H1 (cell line): ENCODE results near the gene SLC23A1. TPM values are rescaled to one million over a fixed set of nuclear protein-coding genes. Genes with fewer than 3 reads are reported as not detected.

Experiments
- CTCF ChIA-PET: fragments of 300-600 bp; sonication (Branson Sonifier 250); formaldehyde crosslinking; loops from one replicate; lab custom pipeline; 2021; ENCODE audit not compliant: partially characterized antibody; lab: Charles Lee
- POLR2A ChIA-PET: fragments of 300-600 bp; sonication (Branson Sonifier 250); formaldehyde crosslinking; loops from one replicate; lab custom pipeline; 2021; ENCODE audit warnings: inconsistent platforms; ENCODE audit not compliant: partially characterized antibody; lab: Charles Lee
- DNase-seq, 2 experiments: peaks; one replicate each; pipeline versions ENCODE4 v3.0.0 to v3.0.0-alpha.2; 2010 to 2022; ENCODE audit warnings: low spot score in 2 of 2, low read depth in 1 of 2, mixed read lengths in 1 of 2
- FAIRE-seq: peaks from 2 replicates; lab custom pipeline; 2011; peaks lifted over from hg19 to GRCh38; lab: Jason Lieb, UNC
- H2AFZ ChIP-seq: 2 replicates; pipeline ENCODE4 v1.8.1; 2012; ENCODE audit warnings: low read length, inconsistent platforms
- H2AK5ac ChIP-seq: 2 replicates; pipeline ENCODE4 v1.6.1; 2013; ENCODE audit warnings: low read depth, low read length
- H2BK120ac ChIP-seq: replicated peaks from 2 replicates; pipeline ENCODE3; 2013; ENCODE audit warnings: low read depth, low read length, inconsistent platforms
- H2BK12ac ChIP-seq: 2 replicates; pipeline ENCODE4 v1.6.1; 2013; ENCODE audit warnings: low read depth, low read length
- H2BK15ac ChIP-seq: 2 replicates; pipeline ENCODE4 v1.6.1; 2013; ENCODE audit warnings: low read length
- H2BK20ac ChIP-seq: 2 replicates; pipeline ENCODE4 v1.6.1; 2013; ENCODE audit warnings: low read length
- H2BK5ac ChIP-seq: 2 replicates; pipeline ENCODE4 v1.6.1; 2013; ENCODE audit warnings: low read depth, low read length
- H3K14ac ChIP-seq: 2 replicates; pipeline ENCODE4 v1.6.1; 2013; ENCODE audit warnings: inconsistent platforms; ENCODE audit not compliant: insufficient read length
- H3K18ac ChIP-seq: 2 replicates; pipeline ENCODE4 v1.6.1; 2013; ENCODE audit warnings: low read length; ENCODE audit errors: extremely low read depth
- H3K23ac ChIP-seq: 2 replicates; pipeline ENCODE4 v1.6.1; 2013; ENCODE audit warnings: inconsistent platforms; ENCODE audit not compliant: insufficient read length
- H3K23me2 ChIP-seq: 2 replicates; pipeline ENCODE4 v1.6.1; 2013; ENCODE audit warnings: low read depth, low read length
- H3K27ac ChIP-seq: 2 replicates; pipeline ENCODE4 v1.6.1; 2011; ENCODE audit warnings: low read depth, low read length, inconsistent platforms
- H3K27me3 ChIP-seq, 4 experiments: replicated peaks in 1 of 4; 1 replicate in 1 of 4; 2 replicates in 3 of 4; pipeline versions ENCODE4 v1.6.1 to v1.8.1; 2011 to 2013; ENCODE audit warnings: low read length in 3 of 4, mild to moderate bottlenecking in 3 of 4, inconsistent platforms in 2 of 4, mixed read lengths in 2 of 4, moderate library complexity in 1 of 4; ENCODE audit not compliant: control insufficient read depth in 3 of 4, insufficient read depth in 3 of 4; ENCODE audit errors: extremely low read depth in 1 of 4
- H3K36me3 ChIP-seq, 4 experiments: 2 replicates each; pipeline versions ENCODE4 v1.6.1 to v1.8.1; 2011 to 2013; ENCODE audit warnings: mild to moderate bottlenecking in 4 of 4, low read length in 3 of 4, moderate library complexity in 2 of 4, control low read depth in 1 of 4, inconsistent platforms in 1 of 4; ENCODE audit not compliant: insufficient read depth in 4 of 4, control insufficient read depth in 2 of 4
- H3K4ac ChIP-seq: replicated peaks from 2 replicates; pipeline ENCODE3; 2013; ENCODE audit warnings: low read length, low read depth, mixed read lengths, inconsistent platforms; ENCODE audit not compliant: insufficient read length
- H3K4me1 ChIP-seq, 4 experiments: replicated peaks in 1 of 4; 1 replicate in 1 of 4; 2 replicates in 3 of 4; pipeline versions ENCODE4 v1.6.1 to v1.8.1; 2011 to 2013; ENCODE audit warnings: low read length in 3 of 4, inconsistent platforms in 2 of 4, mixed read lengths in 1 of 4; ENCODE audit not compliant: insufficient read depth in 4 of 4, control insufficient read depth in 3 of 4
- H3K4me2 ChIP-seq, 2 experiments: 2 replicates each; pipeline versions ENCODE4 v1.6.1 to v1.8.1; 2011 to 2013; ENCODE audit warnings: low read depth in 2 of 2, low read length in 2 of 2, control low read depth in 1 of 2, inconsistent platforms in 1 of 2, mild to moderate bottlenecking in 1 of 2; ENCODE audit not compliant: insufficient read depth in 1 of 2
- H3K4me3 ChIP-seq, 4 experiments: fragments of 200-600, 300-600 bp in 1 of 4; sonication (generic), shearing (Covaris generic), sonication (Bioruptor Twin) in 1 of 4; 2 replicates each; pipeline versions ENCODE4 v1.5.1 to v1.8.1; 2011 to 2016; ENCODE audit warnings: low read length in 4 of 4, low read depth in 3 of 4, control low read depth in 2 of 4, inconsistent platforms in 2 of 4, mild to moderate bottlenecking in 2 of 4, mixed read lengths in 1 of 4, moderate library complexity in 1 of 4; ENCODE audit not compliant: insufficient read depth in 2 of 4; ENCODE audit errors: extremely low read depth in 1 of 4
- H3K56ac ChIP-seq: replicated peaks from 2 replicates; pipeline ENCODE3; 2013; ENCODE audit warnings: low read depth, mild to moderate bottlenecking, mixed read lengths, low read length, inconsistent platforms; ENCODE audit not compliant: insufficient read length
- H3K79me1 ChIP-seq: 2 replicates; pipeline ENCODE4 v1.6.1; 2013; ENCODE audit warnings: low read depth, low read length, control low read depth
- H3K79me2 ChIP-seq, 2 experiments: 2 replicates each; pipeline versions ENCODE4 v1.6.1 to v1.8.1; 2012 to 2013; ENCODE audit warnings: low read length in 2 of 2, mild to moderate bottlenecking in 2 of 2, inconsistent platforms in 1 of 2; ENCODE audit not compliant: insufficient read depth in 2 of 2, control insufficient read depth in 1 of 2
- H3K9ac ChIP-seq, 4 experiments: replicated peaks in 1 of 4; 1 replicate in 1 of 4; 2 replicates in 3 of 4; pipeline versions ENCODE4 v1.6.1 to v1.8.1; 2011 to 2013; ENCODE audit warnings: low read depth in 3 of 4, low read length in 3 of 4, control low read depth in 2 of 4, mild to moderate bottlenecking in 2 of 4, moderate library complexity in 2 of 4, inconsistent platforms in 1 of 4; ENCODE audit errors: extremely low read depth in 1 of 4
- H3K9me3 ChIP-seq, 2 experiments: 2 replicates each; pipeline versions ENCODE4 v1.6.1 to v1.8.1; 2012 to 2013; ENCODE audit warnings: mild to moderate bottlenecking in 2 of 2, moderate library complexity in 2 of 2, control low read depth in 1 of 2, inconsistent platforms in 1 of 2, low read depth in 1 of 2, low read length in 1 of 2, mixed read lengths in 1 of 2; ENCODE audit not compliant: insufficient read depth in 2 of 2
- H4K20me1 ChIP-seq, 2 experiments: replicated peaks in 1 of 2; 2 replicates each; pipeline versions ENCODE3 to v1.8.1; 2011 to 2013; ENCODE audit warnings: inconsistent platforms in 2 of 2, low read length in 2 of 2, mild to moderate bottlenecking in 1 of 2; ENCODE audit not compliant: insufficient read depth in 2 of 2, control insufficient read depth in 1 of 2
- H4K5ac ChIP-seq: 2 replicates; pipeline ENCODE4 v1.6.1; 2013; ENCODE audit warnings: low read length, low read depth, mixed read lengths, inconsistent platforms; ENCODE audit not compliant: insufficient read length
- H4K8ac ChIP-seq: 2 replicates; pipeline ENCODE4 v1.8.0; 2013; ENCODE audit warnings: mild to moderate bottlenecking, moderate library complexity, low read length, inconsistent platforms; ENCODE audit not compliant: insufficient read depth; ENCODE audit errors: extremely low read depth
- H4K91ac ChIP-seq: replicated peaks from 2 replicates; pipeline ENCODE3; 2013; ENCODE audit warnings: low read length, mixed read lengths, inconsistent platforms; ENCODE audit not compliant: insufficient read length
- E2F6 ChIP-seq: IDR thresholded peaks from 2 replicates; pipeline ENCODE4 v1.6.1; 2012; ENCODE audit warnings: inconsistent platforms
- GABPA ChIP-seq: IDR thresholded peaks from 2 replicates; pipeline ENCODE4 v1.6.1; 2011; ENCODE audit warnings: mild to moderate bottlenecking, low read length, moderate library complexity, borderline replicate concordance; ENCODE audit not compliant: insufficient read depth
- HDAC6 ChIP-seq: IDR thresholded peaks from one replicate; pipeline ENCODE4 v1.7.1; 2012; ENCODE audit warnings: low read depth, mild to moderate bottlenecking, inconsistent platforms, low read length, moderate library complexity
- MAFK ChIP-seq: IDR thresholded peaks from 2 replicates; pipeline ENCODE4 v1.6.1; 2012; ENCODE audit warnings: low read depth, mild to moderate bottlenecking, improper control_type of control experiment, low read length
- NANOG ChIP-seq: IDR thresholded peaks from 2 replicates; pipeline ENCODE4 v1.6.1; 2011; ENCODE audit warnings: low read length, low read depth, mild to moderate bottlenecking, inconsistent platforms; ENCODE audit not compliant: insufficient read depth, poor library complexity, severe bottlenecking
- POLR2A ChIP-seq, 2 experiments: IDR thresholded peaks; 1 replicate in 1 of 2; 2 replicates in 1 of 2; pipeline ENCODE4 v1.6.1; 2011; ENCODE audit warnings: low read depth in 2 of 2, low read length in 2 of 2, mild to moderate bottlenecking in 2 of 2; ENCODE audit errors: control extremely low read depth in 1 of 2
- RAD21 ChIP-seq, 2 experiments: IDR thresholded peaks in 1 of 2; conservative IDR thresholded peaks in 1 of 2; 2 replicates each; pipeline ENCODE4 v1.6.1; 2011; ENCODE audit warnings: low read depth in 2 of 2, low read length in 2 of 2, improper control_type of control experiment in 1 of 2, inconsistent platforms in 1 of 2, mild to moderate bottlenecking in 1 of 2, moderate library complexity in 1 of 2
- SIX5 ChIP-seq: IDR thresholded peaks from 2 replicates; pipeline ENCODE4 v1.6.1; 2011; ENCODE audit warnings: mild to moderate bottlenecking, low read depth, low read length
- SP2 ChIP-seq: IDR thresholded peaks from 2 replicates; pipeline ENCODE4 v1.6.1; 2012; ENCODE audit warnings: mild to moderate bottlenecking, low read length, inconsistent platforms
- WGBS, 2 experiments: shearing (Covaris generic) in 1 of 2; methylation state at CpG; one replicate each; pipeline versions ENCODE4 v1.1.6 to v1.1.7; 2013 to 2015; ENCODE audit warnings: low lambda C conversion rate in 2 of 2, mixed read lengths in 2 of 2, inconsistent platforms in 1 of 2, low coverage in 1 of 2, missing lambda C conversion rate in 1 of 2; ENCODE audit not compliant: insufficient replicate concordance in 2 of 2, insufficient coverage in 1 of 2, insufficient read length in 1 of 2; ENCODE audit errors: extremely low coverage in 1 of 2, missing lambda C conversion rate in 1 of 2; 5-methylcytosine and 5-hydroxymethylcytosine counted together
- polyA plus RNA-seq, 7 experiments: library from polyadenylated mRNA; depleted of rRNA in 3 of 7; stranded (reverse) in 5 of 7; unstranded in 2 of 7; fragments of >200 nt in 5 of 7; fragments of 200-250 nt in 2 of 7; gene quantifications; 1 replicate in 5 of 7; 2 replicates in 1 of 7; 4 replicates in 1 of 7; pipeline versions ENCODE4 v1.2.1 to v1.2.3, GENCODE V29; 2011 to 2013; ENCODE audit warnings: missing spikeins in 2 of 7, mixed read lengths in 2 of 7
- total RNA-seq: library from RNA; stranded (reverse); fragmentation: NEBNext Ultra II Directional; extraction: Animal tissue kit (Norgen Biotek cat#: 25700); gene quantifications from 2 replicates; pipeline ENCODE4 v1.2.1, GENCODE V29; 2021

Gene SLC23A1
- total and polyA plus RNA-seq, 2 of the 8 experiments (the other 6 are each of a cell fraction or from before 2014, with no cell fraction given), result not detected

- Histone ChIP-seq H3K23ac (no peak overlapping the region), H4K8ac (no peak overlapping the region), H3K36me3 (no peaks in the 10 kb centered on the region), H2AFZ (no peak overlapping the region), H3K4me3 (no peak overlapping the region), H3K4me1 (peaks cover 3 to 41% (median 21%) of the 10 kb centered on the region in 4 experiments), H3K4ac (no peak overlapping the region), H4K5ac (no peak overlapping the region), H3K9ac (no peak overlapping the region), H3K56ac (no peak overlapping the region), H4K20me1 (peaks cover 0 to 3% of the 10 kb centered on the region in 2 experiments), H3K14ac (no peak overlapping the region), H2BK12ac (0 out of 2 replicates have a peak overlapping the region, but pooled peaks have one; percentile 1), H3K27ac (no peak overlapping the region), H2BK120ac (no peak overlapping the region), H3K79me2 (no peaks in the 10 kb centered on the region), H2BK5ac (no peak overlapping the region), H3K9me3 (no peaks in the 10 kb centered on the region), H3K18ac (no peak overlapping the region), H2AK5ac (peak overlapping the region; percentile 79; the same call in 1 of the 2 replicates), H3K79me1 (no peaks in the 10 kb centered on the region; the same call in 1 of the 2 replicates), H3K27me3 (peaks cover 14 to 34% (median 28%) of the 10 kb centered on the region in 4 experiments; a peak in 6 of 7 replicates), H3K4me2 (no peak overlapping the region), H2BK15ac (peak overlapping the region; percentile 72; the same call in 1 of the 2 replicates), H3K23me2 (peaks cover 27% of the 10 kb centered on the region; the same call in 1 of the 2 replicates), H2BK20ac (0 out of 2 replicates have a peak overlapping the region, but pooled peaks have one; percentile 3), H4K91ac (no peak overlapping the region)
- DNase-seq (no peak), FAIRE-seq (no peak)
- 87% methylated on average over 9 of the region's 10 CpGs; no CpG with 5 or more reads in 1 of the 2 experiments for WGBS, 2 experiments
- CTCF ChIA-PET, result interaction anchor here (0.6 to 3.1 kb wide), 11 partner anchors 9 to 722 kb away, joined by 3 to 16 read pairs (median 3); partner anchors contain the start of genes PAIP2 and SPATA24
- POLR2A ChIA-PET, result interaction anchor here (0.6 to 3.9 kb wide), 13 partner anchors 8 to 656 kb away, joined by 3 to 25 read pairs (median 4); partner anchors contain the start of genes DNAJC18, MATR3, PAIP2 and SPATA24
- TF ChIP-seq HDAC6 (no peak), E2F6 (no peak), RAD21 (IDR thresholded peaks at IDR 0.05 in 1 of 2, conservative IDR thresholded peaks at IDR 0.05 in 1 of 2; ENCODE audit: low read depth in 2 of 2, low read length in 2 of 2) (no peak), SIX5 (no peak), GABPA (no peak), SP2 (no peak), NANOG (no peak), POLR2A (IDR thresholded peaks at IDR 0.05; ENCODE audit: control extremely low read depth in 1 of 2, low read depth in 2 of 2, low read length in 2 of 2) (no peak), MAFK (no peak)
Observed at GRCh38 chr5:139390639-139391569, 7.8 kb upstream of the SLC23A1 start.
